Middle frontal gyrus (tissue), 1 donor: ENCODE results near the gene DGAT2L6.
"Not testable (repeated sequence)": the region's sequence is repeated elsewhere in the genome, so short reads cannot be mapped to it uniquely, and the experiment has no call there.

Experiments used
- DNase-seq: peaks from one replicate; pipeline ENCODE4 v3.0.0-alpha.2; 2015; ENCODE audit warnings: low spot score; ENCODE audit errors: extremely low spot score

DGAT2L6 gene

GRCh38 chrX:70196961-70197720 lies 19.9 kb downstream of the DGAT2L6 start:
- DNase-seq: no peak

DNA sequence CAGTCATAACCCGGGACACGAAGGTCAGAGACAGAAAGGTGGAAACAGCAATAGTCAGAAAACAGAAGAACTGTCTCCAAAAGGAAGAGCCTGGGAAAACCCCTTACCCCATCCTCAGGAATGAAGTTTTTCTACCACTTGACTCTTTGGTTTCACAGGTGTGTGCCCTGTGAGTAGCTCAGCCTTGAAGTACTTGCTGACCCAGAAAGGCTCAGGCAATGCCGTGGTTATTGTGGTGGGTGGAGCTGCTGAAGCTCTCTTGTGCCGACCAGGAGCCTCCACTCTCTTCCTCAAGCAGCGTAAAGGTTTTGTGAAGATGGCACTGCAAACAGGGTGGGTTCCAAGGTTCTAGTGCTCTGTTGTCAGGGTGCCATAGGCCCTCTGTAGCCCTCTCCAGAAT lies 24.4 kb downstream of the DGAT2L6 start:
- DNase-seq: no peak

GRCh38 chrX:70208479-70208878 lies 31.2 kb downstream of the DGAT2L6 start:
- no peak for DNase-seq

GRCh38 chrX:70209570-70209969 lies 32.3 kb downstream of the DGAT2L6 start:
- DNase-seq: not testable (repeated sequence)

DNA sequence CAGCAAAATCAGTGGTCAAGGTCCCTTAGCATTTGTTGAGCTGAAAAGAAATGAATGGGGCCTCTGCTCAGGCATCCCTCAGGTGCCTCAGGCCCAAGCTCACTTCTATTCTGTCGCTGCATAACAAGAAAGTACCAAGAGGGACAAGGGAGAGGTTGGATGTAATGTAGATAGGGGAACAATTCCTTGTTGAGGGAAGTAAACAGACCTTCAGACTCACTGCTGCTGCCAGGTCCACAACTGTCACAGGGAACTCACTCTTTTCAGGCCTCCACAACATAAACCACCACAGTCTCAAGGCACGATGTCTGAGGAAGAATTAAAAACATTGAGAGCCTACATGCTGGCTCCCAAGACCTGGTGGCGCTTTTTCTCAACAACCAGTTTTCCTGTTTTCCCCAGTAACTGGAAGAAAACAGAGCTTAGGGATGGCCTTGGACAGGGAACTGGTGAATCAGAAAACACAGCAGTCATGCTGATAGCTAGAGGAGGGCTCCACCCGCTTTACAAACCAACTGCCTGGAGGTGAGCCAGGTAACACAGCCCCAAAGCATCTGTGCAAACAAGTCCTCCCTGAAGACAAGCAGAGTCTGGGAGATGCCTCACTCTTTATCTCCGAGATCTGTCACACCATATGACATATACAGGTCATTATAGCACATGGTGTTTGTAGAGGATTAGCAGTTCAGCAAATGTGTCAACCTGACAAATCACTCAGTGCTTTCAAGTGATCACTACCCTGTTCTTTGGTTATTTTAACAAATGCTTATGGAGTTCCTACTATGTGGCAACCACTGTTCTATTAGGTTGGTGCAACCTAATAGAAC lies 42.9 kb downstream of the DGAT2L6 start:
- DNase-seq: no peak

DNA sequence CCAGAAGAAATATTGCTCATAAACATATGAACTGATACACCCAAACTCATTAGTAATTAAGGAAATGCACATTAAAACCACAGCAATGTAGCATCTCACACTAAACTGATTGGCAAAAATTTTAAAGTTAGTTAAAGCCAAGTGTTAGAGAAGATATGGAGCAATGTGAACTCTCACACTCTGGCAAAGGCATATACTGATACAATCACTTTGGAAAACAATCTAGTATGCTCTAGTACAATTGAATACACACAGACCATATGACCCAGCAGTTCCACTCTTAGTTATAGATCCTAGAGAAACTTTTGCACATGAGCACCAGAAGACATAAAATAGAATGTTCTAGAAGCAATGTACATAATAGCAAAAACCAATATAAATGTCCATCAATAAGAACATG lies 48.8 kb downstream of the DGAT2L6 start:
- no peak for DNase-seq

DNA sequence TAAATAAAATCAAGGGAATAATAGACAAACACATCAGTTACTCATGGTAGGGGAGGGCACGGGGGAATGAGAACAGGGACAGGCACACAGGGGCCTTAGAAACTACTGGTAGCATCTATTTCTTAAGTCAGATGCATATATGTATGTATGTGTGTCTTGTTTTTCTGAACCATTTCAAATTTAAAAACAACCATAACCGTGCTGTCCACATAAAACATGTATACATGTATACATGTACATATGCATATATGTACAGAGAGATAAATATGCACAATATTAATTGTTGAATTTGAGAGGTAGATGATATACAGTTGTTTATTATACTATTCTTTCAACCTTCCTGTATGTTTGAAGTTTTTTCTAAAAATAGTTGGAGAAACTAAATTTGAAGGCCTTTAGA lies 49.4 kb downstream of the DGAT2L6 start:
- DNase-seq: no peak

DNA sequence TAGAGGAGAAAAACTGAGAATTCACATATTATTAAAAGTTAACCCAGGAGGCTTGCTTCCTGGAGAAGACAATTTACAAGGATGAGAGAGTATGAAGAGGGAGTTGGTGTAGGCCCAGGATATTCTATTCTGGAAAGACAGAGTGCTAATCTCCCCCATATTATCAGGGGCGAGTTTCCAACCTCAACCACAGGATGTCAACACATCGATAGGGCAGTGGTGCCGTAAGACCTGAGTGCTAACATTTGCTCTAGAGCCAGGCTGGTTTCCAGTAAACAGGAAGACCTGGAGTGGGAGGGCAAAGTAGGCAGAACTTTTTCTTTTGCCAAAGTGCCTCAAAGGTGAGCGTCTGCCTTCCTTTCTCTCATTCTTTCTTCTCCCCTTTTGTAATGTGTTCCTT lies 54.4 kb downstream of the DGAT2L6 start:
- no peak for DNase-seq

GRCh38 chrX:70234355-70234754 lies 57.1 kb downstream of the DGAT2L6 start, which contains the start of gene AWAT1:
Gene AWAT1, plus strand, starts transcription at chrX:70234655. Its CDS starts 41 bp downstream, at chrX:70234696.
- no peak for DNase-seq

- no peak for DNase-seq
Measured at GRCh38 chrX:70240751-70241150, 63.5 kb downstream of the DGAT2L6 start.

GRCh38 chrX:70241501-70241900 lies 64.2 kb downstream of the DGAT2L6 start:
- DNase-seq: no peak

DNA sequence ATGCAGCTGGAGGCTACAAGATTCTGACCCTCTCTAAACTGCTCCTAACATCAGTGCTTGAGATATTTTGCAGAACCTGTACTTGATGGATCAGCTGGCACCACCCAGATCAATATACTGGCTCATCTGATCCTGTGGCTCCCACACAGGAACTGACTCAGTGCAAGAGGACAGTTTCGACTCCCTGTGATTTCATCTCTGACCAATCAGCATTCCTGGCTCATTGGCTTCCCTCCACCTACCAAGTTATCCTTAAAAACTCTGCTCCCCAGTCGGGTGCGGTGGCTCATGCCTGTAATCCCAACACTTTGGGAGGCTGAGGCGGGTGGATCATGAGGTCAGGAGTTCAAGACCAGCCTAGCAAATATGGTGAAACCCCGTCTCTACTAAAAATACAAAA lies 66.3 kb downstream of the DGAT2L6 start:
- DNase-seq: not testable (repeated sequence)

GRCh38 chrX:70244881-70245280 lies 67.6 kb downstream of the DGAT2L6 start:
- no peak for DNase-seq

DNA sequence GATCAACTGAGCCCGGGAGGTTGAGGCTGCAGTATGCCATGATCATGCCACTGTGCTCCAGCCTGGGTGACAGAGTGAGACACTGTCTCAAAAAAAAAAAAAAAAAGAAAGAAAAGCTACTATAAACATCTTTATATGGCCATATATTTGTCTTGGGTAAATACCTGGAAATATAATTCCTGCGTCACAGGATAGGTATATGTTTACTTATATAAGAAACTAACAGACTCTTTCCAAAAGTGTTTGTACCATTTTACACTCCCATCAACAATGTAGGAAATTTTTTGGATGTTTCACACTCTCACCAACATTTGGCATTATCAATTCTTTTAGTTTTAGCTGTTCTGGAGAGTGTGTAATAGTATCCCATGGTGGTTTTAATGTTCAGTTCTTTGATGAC lies 70.0 kb downstream of the DGAT2L6 start:
- no peak for DNase-seq

DNA sequence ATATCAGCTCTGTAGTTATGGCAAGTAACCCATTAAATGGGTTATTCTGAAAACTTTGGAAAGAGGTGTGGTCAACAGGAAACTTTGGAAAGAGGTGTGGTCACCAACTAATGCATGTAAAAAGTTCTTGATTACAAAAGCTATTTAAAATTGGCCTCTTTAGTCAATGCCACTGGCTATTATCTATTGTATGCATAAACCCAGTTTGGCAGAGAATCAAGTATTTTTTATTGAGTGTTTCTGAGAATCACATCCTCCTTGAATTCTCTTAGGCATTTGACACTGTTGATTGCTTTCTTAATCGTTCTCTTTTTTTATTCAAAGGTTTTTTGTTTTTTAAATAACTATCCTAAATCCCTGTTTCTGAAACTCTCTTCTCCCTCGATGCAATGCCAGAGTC lies 75.2 kb downstream of the DGAT2L6 start:
- no peak for DNase-seq

DNA sequence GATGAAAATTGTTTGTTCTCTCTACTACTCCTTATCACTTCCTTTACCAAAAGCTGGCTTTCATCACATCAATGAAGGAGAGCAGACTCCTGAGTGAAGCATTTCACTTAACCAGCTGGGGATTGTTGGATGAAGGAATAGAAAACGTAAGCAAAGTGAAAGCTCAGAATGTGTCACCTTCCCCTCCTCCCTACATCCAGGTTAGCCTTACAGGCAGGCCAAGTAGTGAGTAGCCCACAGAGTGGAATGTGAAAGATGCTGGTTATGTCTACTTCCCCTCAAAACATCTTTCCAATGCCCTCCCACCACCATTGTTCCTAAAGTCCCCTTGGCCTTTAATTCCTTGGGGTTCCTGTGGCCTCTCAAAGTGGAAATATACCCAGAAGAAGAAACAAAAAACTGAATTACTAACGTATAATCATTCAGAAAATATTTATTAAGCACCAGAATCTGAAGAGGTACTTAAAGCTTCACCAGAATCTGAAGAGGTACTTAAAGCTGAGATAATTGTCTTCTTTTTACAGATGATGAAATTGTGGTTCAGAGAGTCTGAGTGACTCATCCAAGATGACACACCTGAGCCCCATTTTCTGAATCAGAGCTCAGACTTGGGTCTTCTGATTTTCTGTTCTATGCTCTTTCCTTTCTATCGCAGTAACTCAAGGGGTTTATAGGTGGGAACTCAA lies 76.2 kb downstream of the DGAT2L6 start:
- no peak for DNase-seq

GRCh38 chrX:70254063-70254400 lies 76.7 kb downstream of the DGAT2L6 start:
- no peak for DNase-seq

DNA sequence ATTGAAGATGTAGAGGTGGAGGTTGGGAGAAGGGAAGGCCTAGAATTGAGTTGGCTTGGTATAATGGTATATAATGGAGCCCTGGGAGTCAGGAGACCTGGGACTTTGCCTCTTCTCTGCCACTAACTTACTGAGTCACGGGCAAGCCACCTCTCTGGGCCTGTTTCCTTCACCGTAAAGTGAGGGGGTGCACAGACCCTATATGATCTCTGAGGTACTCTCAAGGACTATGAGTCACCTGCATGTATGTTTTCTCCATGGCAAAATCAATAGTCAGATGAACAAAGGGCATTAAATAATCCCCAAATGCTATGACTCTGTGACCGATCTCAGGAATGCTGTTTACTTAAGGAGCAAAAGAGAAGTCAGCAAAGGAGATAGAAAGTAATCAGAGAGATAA lies 77.6 kb downstream of the DGAT2L6 start:
- DNase-seq: no peak
